Measurements from ENCODE around the gene WDFY1.

- no peak for TF ChIP-seq CTCF (IDR thresholded peaks at IDR 0.05; ENCODE audit: low read depth, low read length, poor library complexity, severe bottlenecking)
- TF ChIP-seq EZH2phosphoT487 (IDR thresholded peaks at IDR 0.05; ENCODE audit: borderline replicate concordance, low read length): no peak
Observed at GRCh38 chr2:223865124-223865523, 80.0 kb downstream of the WDFY1 start.
